K562 (cell line): ENCODE measurements around the gene SKOR1. TPM values are rescaled to one million over a fixed set of nuclear protein-coding genes. Genes with fewer than 3 reads are reported as not detected.

Experiments
- CBX1 ChIP-seq: sonication (generic); IDR thresholded peaks from 2 replicates; pipeline ENCODE4 v1.6.1; 2016; ENCODE audit warnings: antibody characterized with exemption, low read depth, mild to moderate bottlenecking
- CTBP1 ChIP-seq: fragments of 450-650 bp; IDR thresholded peaks from 2 replicates; pipeline ENCODE4 v1.6.1; 2016; ENCODE audit warnings: borderline replicate concordance
- FOXK1 ChIP-seq: sonication (generic); formaldehyde crosslinking; IDR thresholded peaks from 2 replicates; pipeline ENCODE4 v1.8.0; 2022; ENCODE audit warnings: missing genetic modification reagents, mild to moderate bottlenecking, borderline replicate concordance
- HNRNPLL ChIP-seq: fragments of 200-400 bp; formaldehyde crosslinking; IDR thresholded peaks from 2 replicates; pipeline ENCODE4 v1.6.1; 2017; ENCODE audit warnings: low read length, low read depth, mild to moderate bottlenecking; ENCODE audit not compliant: poor library complexity, severe bottlenecking
- MED1 ChIP-seq: sonication (generic); formaldehyde crosslinking; IDR thresholded peaks from 2 replicates; pipeline ENCODE4 v1.8.1; 2023; ENCODE audit warnings: missing genetic modification reagents, borderline replicate concordance
- MGA ChIP-seq: fragments of 450-650 bp; IDR thresholded peaks from 2 replicates; pipeline ENCODE4 v1.6.1; 2016; ENCODE audit warnings: mild to moderate bottlenecking, moderate library complexity
- MIER1 ChIP-seq: fragments of 450-650 bp; IDR thresholded peaks from 2 replicates; pipeline ENCODE4 v1.6.1; 2016; ENCODE audit warnings: antibody characterized with exemption, mild to moderate bottlenecking, low read depth
- MNT ChIP-seq, 2 experiments: fragments of 450-650 bp; conservative IDR thresholded peaks; 2 replicates each; pipeline ENCODE4 v1.6.1; 2017; ENCODE audit warnings: mild to moderate bottlenecking in 2 of 2, moderate library complexity in 2 of 2
- NR1H2 ChIP-seq: sonication (generic); formaldehyde crosslinking; IDR thresholded peaks from 2 replicates; pipeline ENCODE4 v1.4.0; 2020; ENCODE audit warnings: mild to moderate bottlenecking, missing genetic modification reagents
- NR2C1 ChIP-seq, 2 experiments: fragments of 450-650 bp; IDR thresholded peaks; 2 replicates each; pipeline ENCODE4 v1.6.1; 2017; ENCODE audit warnings: mild to moderate bottlenecking in 2 of 2, antibody characterized with exemption in 1 of 2, inconsistent platforms in 1 of 2, missing compliant biosample characterization in 1 of 2, missing genetic modification characterization in 1 of 2
- PCBP1 ChIP-seq: fragments of 200-400 bp; formaldehyde crosslinking; IDR thresholded peaks from 2 replicates; pipeline ENCODE4 v1.6.1; 2018; ENCODE audit warnings: mild to moderate bottlenecking, low read depth, low read length; ENCODE audit not compliant: poor library complexity, severe bottlenecking
- POLR2AphosphoS5 ChIP-seq: IDR thresholded peaks from 2 replicates; pipeline ENCODE4 v1.6.1; 2011; ENCODE audit warnings: mild to moderate bottlenecking, low read depth, low read length, moderate library complexity; ENCODE audit not compliant: control insufficient read depth, insufficient read depth
- POU5F1 ChIP-seq: fragments of 150-350 bp; IDR thresholded peaks from 2 replicates; pipeline ENCODE4 v1.6.1; 2014; ENCODE audit warnings: borderline replicate concordance, low read length, low read depth, mild to moderate bottlenecking; ENCODE audit not compliant: partially characterized antibody
- RBM15 ChIP-seq: fragments of 200-400 bp; formaldehyde crosslinking; IDR thresholded peaks from 2 replicates; pipeline ENCODE4 v1.6.1; 2018; ENCODE audit warnings: mild to moderate bottlenecking, low read length, moderate library complexity; ENCODE audit not compliant: insufficient read depth
- ZZZ3 ChIP-seq: fragments of 450-650 bp; IDR thresholded peaks from 2 replicates; pipeline ENCODE4 v1.6.1; 2016; ENCODE audit warnings: antibody characterized with exemption, mild to moderate bottlenecking, moderate library complexity
- polyA plus RNA-seq, 8 experiments: library from polyadenylated mRNA; depleted of rRNA in 4 of 8; stranded (reverse) in 5 of 8; unstranded in 3 of 8; fragments of >200 nt; fragmentation: Nextera tagmentation in 2 of 8; fragmentation: Illumina TruSeq in 1 of 8; extraction: Ambion mirVana in 2 of 8; extraction: Trizol in 1 of 8; gene quantifications; 2 replicates each; pipeline versions ENCODE4 v1.2.1 to v1.2.3, GENCODE V29; 2011 to 2014; ENCODE audit warnings: inconsistent platforms in 1 of 8, missing spikeins in 1 of 8
- total RNA-seq, 7 experiments: library from RNA; depleted of rRNA in 6 of 7; stranded (reverse); fragments of >200 nt in 6 of 7; fragmentation: Illumina TruSeq in 2 of 7; extraction: Trizol in 2 of 7; gene quantifications; 2 replicates each; pipeline versions ENCODE4 v1.2.1 to v1.2.3, GENCODE V29; 2011 to 2021; ENCODE audit warnings: low replicate concordance in 1 of 7

Gene SKOR1
- total and polyA plus RNA-seq, 9 of the 15 experiments (the other 6 are each of a cell fraction or from before 2014, with no cell fraction given), result 0.04 to 0.41 (median 0.09) TPM; not detected in 3

- TF ChIP-seq MGA (peak; percentile 95), HNRNPLL (peak; percentile 89), NR2C1 (IDR thresholded peaks at IDR 0.05) (no peak), NR2C1 (tag; IDR thresholded peaks at IDR 0.05) (no peak), RBM15 (no peak), CTBP1 (peak; percentile 62), FOXK1 (CRISPR knock-in tag) (no peak), CBX1 (peak; percentile 83), PCBP1 (peak; percentile 29), MNT (conservative IDR thresholded peaks at IDR 0.05) (peak; percentile 51 to 81), POLR2AphosphoS5 (no peak), MIER1 (no peak), NR1H2 (no peak), ZZZ3 (no peak), MED1 (no peak), POU5F1 (no peak)
Measured at GRCh38 chr15:67863442-67863987, 38.2 kb downstream of the SKOR1 start (continued).
